ENCODE data around the gene OTOG.

The OTOG gene

DNA sequence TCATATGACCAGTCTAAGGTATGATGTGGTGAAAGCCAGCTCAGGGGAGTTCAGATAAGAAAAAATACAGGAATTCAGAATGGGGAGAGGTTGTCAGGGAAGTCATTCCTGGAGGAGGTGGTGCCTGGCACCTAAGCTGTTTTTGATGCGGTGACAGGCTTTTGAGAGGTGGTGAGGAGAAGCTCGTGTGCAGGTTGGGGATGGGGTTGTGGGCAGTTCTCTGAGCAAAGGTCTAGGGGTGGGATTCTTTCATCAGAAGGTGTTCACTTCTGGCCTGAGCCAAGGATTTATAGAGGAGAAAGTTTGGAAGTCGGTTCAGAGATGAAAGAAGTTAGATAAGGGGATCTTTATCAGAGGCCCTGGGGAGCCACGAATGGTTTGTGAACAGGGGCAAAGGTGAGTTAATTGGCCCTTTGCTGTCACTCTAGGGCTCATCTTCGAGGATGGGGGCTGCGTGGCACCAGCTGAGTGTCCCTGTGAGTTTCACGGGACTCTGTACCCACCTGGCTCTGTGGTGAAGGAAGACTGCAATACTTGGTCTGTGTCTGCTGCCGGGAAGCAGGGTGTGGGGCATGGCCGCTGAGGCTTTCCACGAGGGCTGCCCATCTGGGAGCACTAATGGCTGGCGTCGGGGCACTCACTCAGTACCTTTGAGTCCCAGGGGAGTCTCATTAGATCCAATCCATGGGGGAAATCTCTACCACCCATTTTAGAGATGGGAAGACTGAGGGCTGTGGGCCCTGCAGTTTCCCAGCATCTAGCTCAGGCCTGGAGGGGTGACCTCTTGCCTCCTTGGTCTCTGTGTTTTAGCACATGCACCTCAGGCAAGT lies 13.4 kb downstream of the OTOG start:
- DNase-seq (ENCODE audit: low read depth in 3 of 3), result no peak

DNA sequence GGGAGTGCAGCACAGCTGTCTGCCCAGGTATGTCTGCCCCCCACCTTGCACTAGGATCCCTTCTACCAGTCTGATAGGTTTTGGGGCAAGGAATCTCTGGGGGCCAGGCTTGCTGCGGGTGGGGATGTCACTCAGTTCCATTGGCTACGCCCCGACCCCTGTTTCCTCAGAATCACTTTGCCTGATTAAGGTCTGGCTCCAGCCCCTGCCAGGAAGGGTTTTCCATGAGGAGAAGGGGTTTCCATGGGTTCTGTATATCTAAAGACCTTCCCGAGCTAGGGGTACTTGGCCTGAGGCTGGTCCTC lies 14.0 kb downstream of the OTOG start:
- no peak for DNase-seq (ENCODE audit: low read depth in 3 of 3)

DNA sequence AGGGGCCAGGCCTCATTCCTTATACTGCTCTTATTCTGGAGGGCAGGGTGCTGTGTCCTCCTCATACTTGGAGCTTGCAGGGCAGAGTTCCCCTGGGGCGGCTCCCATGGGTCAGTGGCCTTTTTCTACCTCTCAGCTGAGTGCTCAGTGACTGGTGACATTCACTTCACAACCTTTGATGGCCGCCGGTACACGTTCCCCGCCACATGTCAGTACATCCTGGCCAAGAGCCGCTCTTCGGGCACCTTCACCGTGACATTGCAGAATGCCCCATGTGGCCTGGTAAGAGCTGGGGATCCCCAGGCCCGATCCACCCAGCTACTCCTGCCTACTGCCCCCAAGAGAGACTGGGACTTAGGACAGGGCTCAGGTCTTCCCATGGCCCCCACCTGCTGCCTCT lies 14.5 kb downstream of the OTOG start:
- no peak for DNase-seq (ENCODE audit: low read depth in 3 of 3)

DNA sequence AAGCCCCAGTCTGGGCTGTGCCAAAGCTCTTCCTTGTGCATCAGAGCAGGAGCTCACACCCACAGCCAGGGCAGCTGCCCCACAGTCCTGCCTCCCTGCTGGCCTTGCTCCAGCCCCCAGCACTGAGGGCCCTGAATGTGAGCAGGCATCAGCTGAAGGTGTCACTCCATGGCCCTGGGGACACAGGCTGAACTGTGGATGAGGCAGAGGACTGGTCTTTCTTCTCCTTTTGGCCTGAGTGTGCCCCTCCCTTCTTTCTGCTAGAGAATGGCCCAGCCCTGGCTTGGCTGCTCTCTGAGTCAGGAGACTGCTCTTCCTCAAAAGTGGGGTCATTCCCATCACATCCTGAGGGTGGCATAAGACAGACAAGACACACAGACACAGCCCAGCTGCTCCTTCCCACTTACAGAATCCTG lies 16.2 kb downstream of the OTOG start:
- no peak for DNase-seq (ENCODE audit: low read depth in 3 of 3)

DNA sequence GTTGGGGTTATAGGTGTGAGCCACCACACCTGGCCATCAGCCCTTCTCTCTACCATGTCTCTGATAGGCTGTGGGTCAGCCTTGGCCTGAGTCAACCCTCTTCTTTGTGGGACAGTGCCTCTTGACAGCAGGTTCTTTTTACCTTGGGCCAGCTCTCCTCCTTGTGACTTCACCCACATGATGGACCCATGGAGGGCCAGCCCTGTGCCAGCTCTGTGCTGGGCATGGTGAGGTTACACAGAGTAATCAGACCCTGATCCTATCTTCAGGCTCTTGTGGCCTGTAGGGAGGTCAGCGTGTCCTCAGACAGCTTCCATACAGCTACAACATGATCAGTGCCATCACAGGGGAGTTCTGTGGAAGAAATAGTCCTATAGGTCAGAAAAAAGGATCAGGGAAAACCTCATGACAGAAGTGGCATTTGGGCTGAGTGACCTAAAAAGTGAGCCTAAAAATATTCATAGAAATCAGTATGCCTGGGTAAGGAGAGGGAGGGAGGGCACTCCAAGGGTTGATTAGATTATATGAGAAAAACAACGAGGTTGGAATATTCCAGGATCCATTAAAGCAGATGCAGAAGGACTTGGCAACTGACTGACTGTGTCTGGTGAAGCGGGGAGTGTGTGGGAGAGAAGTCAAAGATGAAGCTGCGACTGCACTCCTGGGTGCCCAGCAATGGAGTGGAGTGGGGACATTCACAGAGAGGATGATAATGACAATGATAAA lies 17.1 kb downstream of the OTOG start:
- DNase-seq (ENCODE audit: low read depth in 3 of 3), result no peak

DNA sequence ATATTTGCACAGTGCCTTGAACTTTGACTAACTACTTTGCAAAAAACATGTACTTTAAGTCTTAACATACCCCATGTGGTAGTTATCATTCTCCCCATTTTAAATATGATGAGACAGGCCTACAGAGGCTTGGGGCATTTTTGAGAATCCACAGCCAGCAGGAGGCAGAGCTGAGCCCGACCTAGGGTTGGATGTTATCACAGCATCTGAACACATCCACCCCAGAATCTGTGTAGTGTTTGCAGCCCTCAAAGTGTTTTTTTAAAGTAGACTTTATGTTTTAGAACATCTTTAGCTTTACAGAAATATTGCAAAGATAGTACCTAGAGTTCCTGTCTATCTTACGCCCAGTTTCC lies 17.6 kb downstream of the OTOG start:
- DNase-seq (ENCODE audit: low read depth in 3 of 3), result no peak

DNA sequence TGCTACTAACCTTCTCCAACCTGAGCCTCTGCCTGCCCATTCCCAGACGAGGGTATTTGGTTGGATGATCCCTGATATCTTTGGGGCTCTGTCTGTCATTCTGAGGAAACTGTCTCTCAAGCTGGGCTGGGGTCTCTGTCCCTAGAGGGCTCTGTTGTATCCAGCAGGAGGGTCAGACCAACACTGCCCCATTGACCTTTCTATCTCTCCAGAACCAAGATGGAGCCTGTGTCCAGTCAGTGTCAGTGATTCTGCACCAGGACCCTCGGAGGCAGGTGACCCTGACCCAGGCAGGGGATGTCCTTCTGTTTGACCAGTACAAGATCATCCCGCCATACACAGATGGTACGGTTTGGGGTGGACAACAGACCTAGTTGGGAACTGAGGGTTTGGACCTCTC lies 21.9 kb downstream of the OTOG start:
- no peak for DNase-seq (ENCODE audit: low read depth in 3 of 3)

DNA sequence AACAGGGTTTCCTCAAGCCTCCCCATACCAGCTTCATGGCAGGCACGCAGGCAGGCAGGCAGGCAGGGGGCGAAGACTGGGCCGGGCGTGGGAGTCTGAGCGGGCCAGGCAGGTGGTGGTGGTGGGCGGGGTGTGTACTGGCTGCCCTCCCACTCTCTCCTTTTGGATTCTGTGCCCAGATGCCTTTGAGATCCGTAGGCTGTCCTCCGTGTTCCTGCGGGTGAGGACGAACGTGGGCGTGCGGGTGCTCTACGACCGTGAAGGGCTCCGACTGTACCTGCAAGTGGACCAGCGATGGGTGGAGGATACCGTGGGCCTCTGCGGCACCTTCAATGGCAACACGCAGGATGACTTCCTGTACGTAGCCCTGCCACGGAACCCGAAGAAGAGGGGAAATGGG lies 23.0 kb downstream of the OTOG start:
- DNase-seq (ENCODE audit: low read depth in 3 of 3), result no peak

DNA sequence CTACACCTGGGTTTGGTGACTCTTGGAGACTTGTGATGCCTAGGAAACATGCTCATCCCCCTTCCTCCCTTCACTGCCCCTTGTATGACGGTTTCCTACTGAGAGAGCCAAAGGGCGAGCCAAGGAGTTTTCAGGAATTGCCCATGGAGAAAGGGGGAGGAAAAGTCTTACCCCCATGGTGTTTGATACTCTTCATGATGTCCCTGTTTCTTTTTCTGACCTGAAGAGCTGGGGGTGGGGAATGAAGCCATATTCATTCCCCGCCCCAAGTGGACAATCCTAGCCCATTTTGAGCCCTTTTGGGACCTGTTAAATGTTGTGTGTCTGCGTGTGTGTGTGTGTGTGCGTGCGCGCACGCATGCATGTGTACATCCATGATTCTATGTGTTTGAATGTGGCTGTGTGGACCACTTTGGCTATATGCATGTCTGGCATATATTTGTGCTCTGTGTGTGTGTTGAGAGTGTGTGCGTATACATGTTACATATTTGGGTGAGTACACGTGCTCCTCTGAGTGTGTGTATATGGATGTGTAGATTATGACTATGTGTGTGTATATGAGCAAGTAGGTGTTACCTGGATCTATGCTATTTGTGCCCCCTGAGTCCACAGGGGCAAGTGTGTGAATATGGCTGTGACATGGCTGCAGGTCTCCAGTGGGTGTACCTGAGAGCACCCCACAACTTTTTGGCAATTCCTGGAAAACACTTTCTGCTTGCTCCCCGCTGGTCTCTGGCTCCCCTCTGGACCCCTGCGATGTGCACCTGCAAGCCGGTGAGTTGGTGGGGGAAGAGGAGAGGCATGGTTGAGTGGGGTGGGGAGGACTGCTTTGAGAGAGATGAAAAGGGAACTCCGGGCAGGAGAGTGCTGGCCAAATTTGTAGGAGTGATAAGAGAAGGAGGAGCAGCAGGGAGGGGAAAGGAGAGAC lies 24.6 kb downstream of the OTOG start:
- no peak for DNase-seq (ENCODE audit: low read depth in 3 of 3)

DNA sequence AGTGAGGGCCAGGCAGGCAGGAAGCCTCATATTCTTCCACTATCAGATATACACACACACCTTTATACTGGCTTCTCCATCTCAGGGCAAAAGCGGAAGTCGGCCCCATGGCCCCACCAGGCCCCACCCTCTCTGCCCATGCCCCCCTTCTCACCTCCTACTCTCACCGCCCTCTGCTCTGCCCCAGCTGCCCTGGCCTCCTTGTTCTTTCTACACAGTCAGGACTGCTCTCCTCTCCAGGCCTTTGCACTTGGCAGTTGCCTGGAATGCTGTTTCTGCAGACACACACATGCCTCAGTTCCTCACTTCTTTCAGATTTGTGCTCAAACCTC lies 25.3 kb downstream of the OTOG start:
- DNase-seq (ENCODE audit: low read depth in 3 of 3), result no peak

DNA sequence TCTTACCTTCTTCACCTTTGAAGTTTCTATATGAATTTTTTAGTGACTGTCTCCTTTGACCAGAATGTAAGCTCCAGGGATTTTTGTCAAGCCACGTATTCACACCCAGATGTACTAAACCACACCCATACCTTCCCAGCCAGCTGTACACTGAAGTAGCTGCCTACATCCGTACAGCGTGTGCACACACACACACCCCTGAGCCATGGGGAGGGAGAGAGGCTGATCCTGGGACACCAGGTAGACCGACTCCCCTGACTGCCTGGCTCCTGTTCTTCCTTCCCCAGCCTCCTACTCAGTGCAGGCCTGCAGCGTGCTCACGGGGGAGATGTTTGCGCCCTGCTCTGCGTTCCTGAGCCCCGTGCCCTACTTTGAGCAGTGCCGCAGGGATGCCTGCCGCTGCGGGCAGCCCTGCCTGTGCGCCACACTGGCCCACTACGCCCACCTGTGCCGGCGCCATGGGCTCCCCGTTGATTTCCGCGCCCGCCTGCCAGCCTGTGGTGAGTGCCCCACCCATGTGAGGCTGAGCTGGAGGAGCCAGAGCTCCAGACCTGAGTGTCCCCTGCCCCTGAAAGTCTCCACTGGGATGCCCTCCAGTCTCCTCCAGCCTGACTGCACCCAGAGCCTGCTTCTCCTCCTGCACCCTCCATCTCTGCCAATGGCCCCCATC lies 25.9 kb downstream of the OTOG start:
- DNase-seq (ENCODE audit: low read depth in 3 of 3), result no peak

DNA sequence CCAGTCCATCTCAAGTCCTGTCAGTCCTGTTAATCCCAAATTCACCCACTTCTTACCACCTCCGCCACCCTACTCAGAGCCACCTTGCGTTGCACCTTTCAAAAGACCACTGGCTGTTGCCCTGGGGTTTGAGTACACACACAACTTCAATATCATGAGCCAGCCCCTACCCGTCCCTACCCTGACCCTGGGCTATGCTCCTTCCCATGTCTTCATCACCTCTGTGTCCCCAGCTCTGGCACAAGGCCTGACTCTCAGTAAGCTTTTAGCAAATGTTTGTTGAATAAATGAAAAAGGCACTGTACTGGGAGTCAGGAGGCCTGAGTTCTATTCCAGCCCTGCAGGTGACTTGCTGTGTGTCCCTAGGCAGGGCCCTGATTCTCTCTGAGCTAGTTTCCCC lies 26.5 kb downstream of the OTOG start:
- DNase-seq (ENCODE audit: low read depth in 3 of 3), result no peak

DNA sequence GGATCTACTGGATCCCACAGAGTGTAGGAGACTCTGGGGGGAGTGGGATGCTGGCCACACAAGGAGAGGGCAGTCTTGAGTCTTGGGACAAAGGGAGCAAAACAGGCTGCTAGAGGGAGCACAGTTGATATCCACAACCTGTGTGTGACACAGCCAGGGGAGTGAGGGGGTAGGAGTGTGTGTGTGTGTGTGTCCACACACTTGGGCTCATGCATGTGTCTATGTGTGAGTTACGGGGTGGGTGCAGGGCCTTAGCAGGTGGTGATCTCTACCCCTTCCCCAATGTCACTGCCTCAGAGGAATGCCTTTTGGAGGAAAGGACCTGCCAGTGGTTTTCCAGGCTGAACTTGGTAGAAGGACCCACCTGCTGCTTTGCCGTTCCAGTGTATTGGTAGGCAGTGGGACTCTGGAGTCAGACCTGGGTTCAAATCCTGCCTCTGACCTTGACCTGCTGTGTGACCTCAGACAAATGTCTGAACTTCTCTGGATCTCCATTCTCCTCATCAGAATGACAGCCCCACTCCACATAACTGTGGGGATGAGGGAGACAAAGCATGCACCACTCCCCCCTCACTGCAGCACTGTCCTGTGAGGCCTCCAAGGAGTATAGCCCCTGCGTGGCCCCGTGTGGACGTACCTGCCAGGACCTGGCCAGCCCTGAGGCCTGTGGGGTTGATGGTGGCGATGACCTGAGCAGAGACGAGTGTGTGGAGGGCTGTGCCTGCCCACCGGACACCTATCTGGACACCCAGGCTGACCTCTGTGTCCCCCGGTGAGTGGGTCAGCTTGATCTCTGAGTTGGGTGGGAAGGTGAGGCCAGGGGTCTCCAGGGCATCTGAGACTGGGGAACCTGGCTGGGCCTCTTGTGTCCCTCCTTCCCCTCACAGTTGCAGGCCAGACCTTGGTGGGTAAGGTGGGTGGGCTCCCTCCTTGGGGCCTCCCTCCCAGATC lies 27.4 kb downstream of the OTOG start:
- no peak for DNase-seq (ENCODE audit: low read depth in 3 of 3)

DNA sequence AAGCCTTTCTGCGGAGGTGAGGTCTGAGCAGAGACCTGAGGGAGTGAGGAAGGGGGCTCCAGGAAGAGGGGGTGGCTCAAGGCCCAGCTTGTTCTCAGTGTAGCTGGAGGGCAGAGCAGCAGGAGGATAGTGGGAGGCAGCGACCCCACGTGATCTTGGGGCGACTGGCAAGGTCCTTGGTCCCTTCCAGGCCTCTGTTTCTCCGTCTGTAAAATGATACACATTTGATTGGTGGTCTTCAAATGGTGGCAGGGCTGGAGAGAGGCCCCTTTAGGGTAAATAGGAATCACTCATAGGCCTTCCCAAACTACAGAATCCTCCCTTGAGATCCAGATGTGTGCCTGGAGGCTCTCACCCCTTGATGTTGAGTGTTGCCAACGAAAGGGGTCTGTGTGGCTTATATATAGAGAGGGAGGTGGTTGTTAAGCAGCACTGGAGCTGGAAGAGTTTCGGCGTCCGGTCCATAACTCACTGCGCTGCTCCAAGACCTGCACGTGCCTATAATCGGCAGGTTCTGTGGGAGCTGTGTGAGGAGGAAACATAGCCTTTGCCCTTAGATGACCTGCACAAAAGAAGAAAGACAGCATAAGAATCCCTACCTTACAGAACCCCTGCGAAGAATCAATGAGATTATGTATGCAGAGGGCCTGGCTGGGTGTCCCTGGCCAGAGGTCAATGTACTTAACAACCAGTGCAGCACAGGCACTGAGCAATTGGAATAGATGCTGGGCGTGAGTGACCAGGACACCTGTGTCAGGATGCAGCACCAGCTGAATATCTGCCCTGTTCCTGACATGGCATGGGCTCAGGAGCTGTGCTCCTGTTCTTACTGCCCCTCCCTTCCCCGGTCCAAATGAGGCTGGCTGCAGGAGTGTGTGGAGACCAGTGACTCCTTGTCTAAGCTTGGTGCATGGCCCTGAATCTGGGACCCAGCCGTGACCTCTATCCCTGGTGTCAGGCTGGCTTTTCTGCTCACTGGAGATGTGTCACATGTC lies 28.7 kb downstream of the OTOG start:
- DNase-seq (ENCODE audit: low read depth in 3 of 3), result no peak

DNA sequence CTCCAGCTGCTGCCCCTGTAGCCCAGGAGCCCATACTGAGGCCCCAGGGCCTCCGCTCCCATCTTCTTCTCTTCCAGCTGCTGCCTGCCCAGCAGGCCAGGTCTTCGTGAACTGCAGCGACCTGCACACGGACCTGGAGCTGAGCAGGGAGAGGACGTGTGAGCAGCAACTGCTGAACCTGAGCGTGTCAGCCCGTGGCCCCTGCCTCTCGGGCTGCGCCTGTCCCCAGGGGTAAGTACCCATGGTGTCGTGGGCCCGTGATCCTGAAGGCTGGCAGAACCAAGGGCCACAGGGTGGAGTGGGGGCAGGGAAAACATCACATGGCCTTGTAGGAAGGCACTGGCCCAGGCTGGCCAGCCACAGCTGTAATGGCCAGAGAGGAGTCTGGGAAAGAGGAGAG lies 31.2 kb downstream of the OTOG start:
- no peak for DNase-seq (ENCODE audit: low read depth in 3 of 3)

DNA sequence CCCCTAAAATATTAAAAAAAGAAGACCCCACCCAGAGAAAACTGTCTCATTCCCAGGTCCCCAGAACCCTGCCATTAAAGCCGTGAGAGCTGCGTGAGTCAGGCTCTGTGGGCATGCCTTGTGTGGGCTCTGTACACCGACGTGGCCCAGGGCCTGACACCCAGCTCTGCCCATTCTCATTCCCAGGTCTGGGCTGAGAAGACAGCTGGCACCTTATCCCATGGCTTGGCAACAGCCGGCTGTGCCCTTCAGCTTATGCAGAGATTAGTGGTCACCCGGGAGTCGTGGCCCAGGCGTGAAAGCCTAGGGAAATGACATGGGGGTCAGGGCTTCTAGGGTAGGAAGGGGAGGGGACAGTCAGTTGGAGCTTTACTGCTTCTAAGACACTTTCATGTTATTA lies 31.9 kb downstream of the OTOG start:
- DNase-seq (ENCODE audit: low read depth in 3 of 3), result no peak

DNA sequence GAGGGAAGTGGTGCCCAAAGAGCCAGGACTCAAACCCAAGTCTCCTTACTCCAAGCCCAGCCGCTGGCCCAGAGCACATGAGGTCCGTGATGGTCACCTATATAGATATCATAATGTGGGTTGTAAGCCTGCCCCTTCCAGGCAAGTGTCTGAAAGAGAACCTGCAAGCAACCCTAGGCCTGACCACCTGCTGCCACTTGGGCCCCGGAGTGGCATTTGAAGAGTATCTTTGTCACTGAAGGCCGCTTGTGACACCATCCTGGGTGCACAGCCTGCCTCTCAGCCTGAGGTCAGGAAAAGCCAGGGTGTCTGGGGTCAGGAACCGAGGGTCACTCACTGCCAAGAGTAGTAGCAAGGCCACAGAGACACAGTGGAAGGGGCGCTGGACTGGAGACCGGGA lies 32.4 kb downstream of the OTOG start:
- no peak for DNase-seq (ENCODE audit: low read depth in 3 of 3)

DNA sequence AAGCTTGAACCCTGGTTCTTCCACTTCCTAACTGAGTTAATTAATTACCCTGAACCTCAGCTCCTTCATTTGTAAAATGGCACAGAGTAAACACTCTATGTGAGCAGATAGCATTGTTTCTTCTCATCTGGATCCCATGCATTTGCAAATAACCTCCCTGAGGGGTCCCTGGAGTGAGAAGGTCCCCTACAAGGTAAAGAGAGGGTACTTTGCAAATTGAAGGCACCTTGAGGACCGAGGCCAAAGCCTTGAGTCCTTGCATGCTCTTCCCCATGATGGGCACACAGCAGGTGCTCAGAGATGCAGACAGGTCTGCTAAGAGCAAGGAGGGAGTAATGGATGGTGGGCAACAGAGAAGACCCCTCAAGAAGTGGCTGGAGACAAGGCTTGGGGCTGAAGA lies 33.2 kb downstream of the OTOG start:
- DNase-seq (ENCODE audit: low read depth in 3 of 3), result no peak

DNA sequence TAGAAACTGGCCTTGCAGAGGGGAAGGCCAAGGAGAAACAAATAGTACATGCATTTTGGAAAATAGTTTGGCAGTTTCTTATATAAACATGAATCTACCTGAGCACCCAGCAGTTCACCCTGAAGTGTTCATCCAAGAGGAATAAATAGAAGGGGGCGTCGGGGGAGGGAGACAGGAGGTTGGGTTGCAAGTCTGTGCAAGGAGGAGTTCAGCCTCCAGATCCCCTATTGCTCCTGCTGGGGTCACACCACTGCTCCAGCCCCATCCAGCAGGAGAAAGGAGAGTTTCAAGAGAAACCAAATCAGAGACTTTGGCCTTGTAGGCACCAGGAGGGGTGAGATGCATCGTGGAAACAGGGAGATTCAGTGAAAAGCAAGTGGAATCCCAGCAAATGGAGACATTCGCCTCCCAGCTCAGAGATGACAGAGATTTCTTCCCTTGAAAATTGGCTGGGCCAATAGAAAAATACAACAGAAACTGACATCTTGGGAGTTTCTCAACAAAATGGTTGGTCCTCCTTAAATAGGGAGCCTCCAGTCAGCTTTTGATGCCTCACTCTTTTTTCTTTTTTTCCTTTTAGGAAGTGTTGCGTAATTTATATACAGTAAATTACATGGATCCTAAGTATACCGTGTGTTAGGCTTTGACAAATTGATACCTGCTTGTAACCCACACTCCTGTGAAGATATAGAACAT lies 34.1 kb downstream of the OTOG start:
- no peak for DNase-seq (ENCODE audit: low read depth in 3 of 3)

Measured in stimulated activated CD4-positive, alpha-beta T cell treated with anti-CD3 and anti-CD28 coated beads, TNF-alpha, amount 100 ng/mL, for 48 hours (primary cell).